GM18870 (cell line): ENCODE data around the gene ZNF341.

Source experiments
- ATAC-seq: cut with Tn5 transposase; IDR thresholded peaks from one replicate; pipeline ENCODE4 v1.9.1; 2021; ENCODE audit warnings: moderate library complexity; ENCODE audit not compliant: unreplicated experiment

Gene ZNF341

GRCh38 chr20:33766686-33767085 is 34.9 kb downstream of the ZNF341 start:
- no peak for ATAC-seq

GRCh38 chr20:33767777-33768138 is 36.0 kb downstream of the ZNF341 start:
- no peak for ATAC-seq

GRCh38 chr20:33769043-33769442 is 37.2 kb downstream of the ZNF341 start:
- no peak for ATAC-seq

- ATAC-seq = no peak
Observed at GRCh38 chr20:33770005-33770404, 38.2 kb downstream of the ZNF341 start.

GRCh38 chr20:33771938-33772337 is 40.1 kb downstream of the ZNF341 start:
- no peak for ATAC-seq

GRCh38 chr20:33772439-33772838 is 40.6 kb downstream of the ZNF341 start:
- ATAC-seq = no peak

- ATAC-seq = peak; percentile 60
Observed at GRCh38 chr20:33773412-33774089, 41.8 kb downstream of the ZNF341 start.

GRCh38 chr20:33777816-33778215 is 46.0 kb downstream of the ZNF341 start:
- ATAC-seq = no peak

- ATAC-seq = no peak
Observed at GRCh38 chr20:33781133-33781532, 49.3 kb downstream of the ZNF341 start.

- ATAC-seq = no peak
Observed at GRCh38 chr20:33781945-33782344, 50.1 kb downstream of the ZNF341 start.

GRCh38 chr20:33783256-33783655 is 51.5 kb downstream of the ZNF341 start:
- ATAC-seq = no peak

GRCh38 chr20:33783818-33784217 is 52.0 kb downstream of the ZNF341 start:
- ATAC-seq = no peak

GRCh38 chr20:33784225-33784624 is 52.4 kb downstream of the ZNF341 start:
- no peak for ATAC-seq

- ATAC-seq = no peak
Observed at GRCh38 chr20:33785503-33785902, 53.7 kb downstream of the ZNF341 start.

- no peak for ATAC-seq
Observed at GRCh38 chr20:33787253-33787891, 55.6 kb downstream of the ZNF341 start.

- ATAC-seq = no peak
Observed at GRCh38 chr20:33788351-33789049, 56.7 kb downstream of the ZNF341 start.

- ATAC-seq = no peak
Observed at GRCh38 chr20:33789109-33789857, 57.5 kb downstream of the ZNF341 start.

GRCh38 chr20:33789858-33790182 is 58.0 kb downstream of the ZNF341 start:
- no peak for ATAC-seq

- ATAC-seq = no peak
Observed at GRCh38 chr20:33790566-33790965, 58.8 kb downstream of the ZNF341 start.

GRCh38 chr20:33791021-33791420 is 59.2 kb downstream of the ZNF341 start:
- ATAC-seq = no peak

- no peak for ATAC-seq
Observed at GRCh38 chr20:33791540-33791939, 59.7 kb downstream of the ZNF341 start.
